ENCODE results near the gene SPDYE5. TPM values are rescaled to one million over a fixed set of nuclear protein-coding genes. Genes with fewer than 3 reads are reported as not detected.
"Not testable (repeated sequence)": the region's sequence is repeated elsewhere in the genome, so short reads cannot be mapped to it uniquely, and the experiment has no call there.

Gene SPDYE5, protein sequence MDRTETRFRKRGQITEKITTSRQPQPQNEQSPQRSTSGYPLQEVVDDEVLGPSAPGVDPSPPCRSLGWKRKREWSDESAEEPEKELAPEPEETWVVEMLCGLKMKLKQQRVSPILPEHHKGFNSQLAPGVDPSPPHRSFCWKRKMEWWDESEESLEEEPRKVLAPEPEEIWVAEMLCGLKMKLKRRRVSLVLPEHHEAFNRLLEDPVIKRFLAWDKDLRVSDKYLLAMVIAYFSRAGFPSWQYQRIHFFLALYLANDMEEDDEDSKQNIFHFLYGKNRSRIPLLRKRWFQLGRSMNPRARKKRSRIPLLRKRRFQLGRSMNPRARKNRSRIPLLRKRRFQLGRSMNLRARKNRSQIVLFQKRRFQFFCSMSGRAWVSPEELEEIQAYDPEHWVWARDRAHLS
- not detected in 2 replicates for total RNA-seq

DNA sequence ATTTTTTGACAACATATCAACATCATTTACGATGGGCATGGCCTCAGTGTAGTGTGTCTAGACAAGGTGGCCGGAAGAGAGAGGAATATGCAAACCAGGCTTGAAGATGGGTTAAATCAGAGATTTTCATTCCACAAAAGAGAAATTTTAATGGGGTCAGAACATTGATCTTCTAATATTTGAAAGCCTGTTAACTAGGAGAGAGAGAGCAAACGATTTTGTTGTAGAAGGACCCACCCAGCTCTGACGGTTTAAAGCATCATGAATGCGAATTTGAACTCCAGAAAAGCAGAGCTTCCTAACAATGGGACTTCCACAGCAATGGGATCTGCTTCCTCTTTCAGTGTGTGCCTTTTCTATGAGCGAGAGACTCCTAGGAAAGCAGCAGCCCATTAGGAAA is at the start of gene SPDYE5:
SPDYE5 (plus strand) TSS at position 301 of the 400 bp plus-strand sequence. CDS start 1,728 bp downstream, outside the sequence.
- intact Hi-C loops (cut with micrococcal nuclease) = not testable (repeated sequence)

DNA sequence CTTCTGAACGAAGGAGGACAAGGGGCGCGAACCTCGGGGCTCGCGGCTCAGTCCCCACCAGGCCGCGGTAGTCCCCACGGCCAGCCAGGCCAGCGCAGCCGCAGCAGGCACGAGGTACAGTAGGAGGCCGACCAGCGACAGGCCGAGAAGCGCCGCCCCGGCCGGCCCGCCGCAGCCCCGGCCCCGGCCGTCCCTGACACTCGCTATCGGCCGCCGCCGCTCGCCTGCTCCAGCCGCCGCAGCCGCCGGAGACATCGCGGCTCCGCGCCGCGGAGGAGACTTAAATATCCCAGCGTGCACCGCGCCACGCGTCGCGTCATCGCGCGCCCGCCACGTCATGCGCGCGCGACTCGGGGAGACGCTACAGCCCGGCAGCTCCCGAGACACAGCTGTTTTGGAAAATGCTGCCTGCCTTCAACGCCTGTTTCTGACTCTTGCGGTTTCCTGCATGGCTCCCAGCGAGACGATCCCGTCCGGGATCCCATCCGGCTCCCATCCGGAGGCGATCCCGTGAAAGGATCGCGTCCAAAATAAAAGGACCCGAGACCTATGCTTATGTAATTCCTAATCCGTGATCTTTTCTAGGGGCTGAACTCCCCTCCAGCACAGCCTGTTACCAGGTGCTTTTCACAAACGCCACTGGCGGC is 49.5 kb upstream of the SPDYE5 start:
- intact Hi-C loops (cut with micrococcal nuclease) = not testable (repeated sequence)

DNA sequence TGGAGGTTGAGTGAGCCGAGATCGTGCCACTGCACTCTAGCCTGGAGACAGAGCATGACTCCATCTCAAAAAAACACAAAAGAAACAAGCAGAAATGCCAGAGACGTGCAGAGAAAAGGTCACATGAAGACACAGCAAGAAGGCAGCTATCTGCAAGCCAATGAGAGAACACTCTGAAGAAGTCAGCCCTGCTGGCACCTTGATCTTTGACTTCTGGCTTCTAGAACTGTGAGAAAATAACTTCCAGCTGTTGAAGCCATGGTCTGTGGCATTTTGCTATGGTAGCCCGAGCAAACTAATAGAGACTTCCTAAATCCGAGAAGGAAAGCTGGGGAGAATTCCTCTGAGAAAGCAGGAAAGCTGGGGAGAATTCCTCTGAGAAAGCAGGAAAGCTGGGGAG is 42.2 kb upstream of the SPDYE5 start:
- intact Hi-C loops (cut with micrococcal nuclease) = not testable (repeated sequence)

DNA sequence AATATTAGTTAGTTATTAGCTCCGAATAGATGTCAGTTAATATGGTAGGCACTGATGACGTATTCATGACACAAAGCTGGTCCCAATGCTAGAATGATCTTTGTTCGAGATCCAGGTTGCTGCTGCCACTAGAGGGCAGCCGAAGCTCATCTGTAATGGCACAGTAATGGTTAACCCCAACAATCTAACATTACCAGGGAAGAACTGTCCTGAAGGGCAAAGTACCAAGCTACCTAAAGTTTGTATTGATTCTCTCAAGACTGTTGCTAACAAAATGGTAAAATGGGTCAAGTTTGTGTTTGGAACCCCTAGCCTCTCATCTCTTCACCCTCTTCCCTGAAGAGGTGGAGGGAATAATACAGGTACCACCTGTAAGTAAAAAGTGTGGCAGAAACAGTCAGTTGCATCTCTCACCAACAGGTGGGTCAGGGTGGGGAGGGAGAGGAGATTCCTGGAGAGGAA is 39.6 kb upstream of the SPDYE5 start:
- intact Hi-C loops (cut with micrococcal nuclease) = not testable (repeated sequence)

DNA sequence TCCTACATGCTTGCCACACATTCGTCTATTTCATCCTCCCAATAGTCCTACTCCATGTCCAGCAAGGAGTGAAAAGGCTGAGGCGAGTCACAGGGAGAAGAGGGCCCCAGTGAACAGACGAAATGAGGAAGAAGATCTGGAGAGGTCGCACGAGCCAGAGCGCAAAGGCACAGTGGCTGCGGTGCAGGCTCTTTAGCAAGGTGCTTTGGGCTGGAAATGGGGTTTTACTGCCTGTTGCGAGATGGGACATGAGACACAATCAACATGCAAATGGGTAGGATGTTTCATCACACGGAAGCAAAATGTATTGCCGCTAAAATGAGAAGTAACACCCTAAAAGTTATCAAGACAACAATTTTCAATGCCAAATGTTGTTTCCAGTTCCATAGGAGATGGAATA is 35.7 kb upstream of the SPDYE5 start:
- intact Hi-C loops (cut with micrococcal nuclease) = not testable (repeated sequence)

DNA sequence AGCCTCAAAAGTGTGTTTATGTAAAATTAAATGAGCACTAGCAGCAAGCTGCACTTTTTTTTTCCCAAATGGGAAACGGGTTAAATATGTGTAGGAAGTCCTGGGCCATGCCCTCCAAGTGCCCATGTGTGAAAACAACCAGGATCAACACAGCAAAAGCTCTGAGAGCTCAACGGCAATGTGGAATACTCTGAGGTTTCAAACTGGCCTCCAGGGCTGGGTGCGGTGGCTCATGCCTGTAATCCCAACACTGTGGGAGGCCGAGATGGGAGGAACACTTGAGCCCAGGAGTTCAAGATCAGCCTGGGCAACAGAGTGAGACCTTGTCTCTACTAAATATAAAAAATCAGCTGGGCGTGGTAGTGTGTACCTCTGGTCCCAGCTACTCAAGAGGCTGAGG is 34.1 kb upstream of the SPDYE5 start:
- intact Hi-C loops (cut with micrococcal nuclease) = not testable (repeated sequence)

DNA sequence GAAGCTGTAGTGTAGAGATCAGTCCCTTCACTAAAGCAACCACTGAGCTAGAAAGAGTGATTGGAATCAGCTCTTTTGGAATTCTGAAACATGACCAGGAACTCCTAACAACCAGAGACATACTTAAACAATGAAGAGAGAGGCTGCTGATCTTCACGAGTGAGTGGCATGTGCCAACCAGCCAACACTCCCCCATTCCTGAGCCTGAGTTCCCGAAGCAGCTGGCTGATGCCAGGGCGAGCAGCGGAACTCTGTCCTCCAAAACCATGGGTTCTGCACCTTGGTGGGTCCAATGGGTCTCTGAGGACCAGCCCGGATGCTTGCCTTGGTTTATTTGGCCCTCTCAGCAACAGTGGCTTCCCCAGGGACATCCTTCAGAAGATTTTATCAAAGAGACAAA is 31.6 kb upstream of the SPDYE5 start:
- intact Hi-C loops (cut with micrococcal nuclease) = not testable (repeated sequence)

DNA sequence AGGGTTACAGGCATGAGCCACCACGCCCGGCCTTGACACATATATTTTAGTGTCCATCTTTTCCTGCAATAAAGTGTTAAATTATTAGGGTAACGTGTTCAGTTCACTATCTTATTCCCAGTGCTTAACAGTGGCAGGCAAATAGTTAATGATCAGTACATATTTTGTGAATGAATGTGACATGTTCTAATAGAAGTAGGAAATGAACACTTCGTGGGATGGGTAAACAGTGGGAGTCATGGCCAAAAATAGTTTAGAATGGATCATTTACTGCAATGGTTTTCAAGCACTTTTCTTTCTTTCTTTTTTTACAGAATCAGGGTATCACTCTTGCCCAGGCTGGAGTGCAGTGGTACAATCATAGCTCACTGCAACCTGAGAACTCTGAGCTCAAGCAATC is 22.0 kb upstream of the SPDYE5 start:
- intact Hi-C loops (cut with micrococcal nuclease) = not testable (repeated sequence)

DNA sequence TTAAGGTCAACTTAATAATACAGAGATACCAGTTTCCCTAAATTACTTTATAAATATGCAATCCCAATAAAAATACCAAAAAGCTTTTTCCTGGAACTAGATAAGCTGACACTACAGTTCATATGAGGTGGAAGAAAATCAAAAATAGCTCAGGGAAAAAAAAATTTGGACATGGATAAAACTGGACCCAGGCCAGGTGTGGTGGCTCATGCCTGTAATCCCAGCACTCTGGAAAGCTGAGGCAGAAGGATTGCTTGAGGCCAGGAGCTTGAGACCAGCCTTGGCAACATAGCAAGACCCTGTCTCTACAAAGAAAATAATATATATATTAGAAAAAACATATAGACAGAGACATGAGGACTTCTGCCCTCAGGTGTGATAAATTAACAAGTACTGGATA is 14.7 kb upstream of the SPDYE5 start:
- intact Hi-C loops (cut with micrococcal nuclease) = not testable (repeated sequence)

DNA sequence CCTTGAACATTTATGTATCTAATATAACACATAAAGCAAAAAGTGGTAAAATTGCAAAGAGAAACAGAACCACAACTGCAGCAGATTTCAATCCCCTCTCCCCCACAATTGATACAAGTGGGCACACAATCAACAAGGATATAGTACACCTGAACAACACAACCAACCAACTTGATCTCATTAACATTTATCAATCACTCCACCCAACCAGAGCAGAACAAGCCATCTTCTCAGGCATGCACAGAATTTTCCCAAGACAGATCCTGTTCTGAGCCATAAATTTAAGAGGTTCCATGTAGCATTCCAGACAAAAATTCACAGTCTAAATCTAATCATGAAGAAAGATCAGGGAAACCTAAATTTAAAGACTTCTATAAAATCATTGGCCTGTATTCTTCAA is 11.8 kb upstream of the SPDYE5 start:
- intact Hi-C loops (cut with micrococcal nuclease) = not testable (repeated sequence)

DNA sequence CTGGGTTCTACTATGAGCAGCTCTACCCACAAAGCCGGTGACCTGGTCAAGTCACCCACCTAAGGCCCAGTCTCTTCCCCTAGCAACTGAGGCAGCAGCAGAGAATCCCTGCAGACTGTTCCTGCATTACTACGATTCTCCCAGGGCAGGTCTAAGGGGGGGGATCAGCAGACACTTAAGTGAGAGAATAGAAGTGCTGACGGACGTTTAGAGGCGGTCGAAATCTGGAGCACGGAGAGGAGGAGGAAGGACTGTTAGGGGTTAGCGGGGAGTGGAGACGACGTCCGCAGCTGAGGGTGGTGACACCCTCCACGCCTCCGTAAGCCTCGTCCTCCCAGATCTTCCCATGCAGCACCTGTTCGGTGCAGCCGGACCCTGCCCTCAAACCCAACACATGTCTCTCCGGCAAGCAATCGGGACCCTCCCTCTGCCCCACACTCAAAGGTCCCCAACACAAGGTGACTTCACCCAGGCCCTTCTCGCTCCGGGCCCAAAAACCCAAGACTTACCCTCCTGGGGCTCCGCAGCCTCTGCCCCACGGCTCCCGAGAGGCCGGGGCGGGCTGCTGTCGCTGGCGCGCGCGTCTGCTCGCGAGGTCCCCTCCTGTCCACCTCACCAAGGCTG is 6.7 kb upstream of the SPDYE5 start:
- intact Hi-C loops (cut with micrococcal nuclease) = not testable (repeated sequence)

DNA sequence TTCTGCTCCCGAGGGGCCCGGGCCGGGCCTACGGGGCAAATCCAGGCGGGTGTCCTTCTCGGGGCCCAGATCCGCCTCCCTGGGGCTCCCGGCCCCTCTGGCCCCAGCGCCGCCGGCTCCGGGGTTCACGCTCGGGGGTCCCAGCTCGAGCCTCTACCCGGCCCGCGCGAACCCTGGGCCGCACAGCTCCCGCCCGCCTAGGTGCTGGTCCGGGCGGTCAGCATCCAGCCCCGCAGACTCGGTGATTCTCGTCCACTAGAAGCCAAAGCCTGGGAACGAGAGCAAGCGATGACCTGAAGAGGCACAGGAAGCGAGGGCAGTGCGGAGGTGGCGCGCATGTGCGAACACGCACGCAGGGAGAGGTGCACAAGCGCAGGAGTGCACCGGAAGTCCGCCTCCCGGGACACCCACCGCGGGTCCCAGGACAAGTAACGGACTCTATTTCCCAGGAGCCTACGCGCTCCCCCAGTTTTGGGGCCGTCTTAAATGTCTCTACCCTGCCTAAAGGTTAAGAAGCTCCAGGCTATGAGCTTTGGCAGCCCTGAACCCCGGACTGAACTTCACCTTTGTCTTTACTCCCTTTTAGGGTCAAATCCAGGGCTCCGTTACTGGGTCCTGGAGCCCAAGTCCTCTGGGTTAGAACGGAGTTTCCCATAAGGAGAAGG is 6.0 kb upstream of the SPDYE5 start, which contains the start of gene POM121C:
POM121C (minus strand) TSS at position 321 of the 665 bp plus-strand sequence. CDS start 44,803 bp downstream, outside the sequence.
- intact Hi-C loops (cut with micrococcal nuclease) = not testable (repeated sequence)

DNA sequence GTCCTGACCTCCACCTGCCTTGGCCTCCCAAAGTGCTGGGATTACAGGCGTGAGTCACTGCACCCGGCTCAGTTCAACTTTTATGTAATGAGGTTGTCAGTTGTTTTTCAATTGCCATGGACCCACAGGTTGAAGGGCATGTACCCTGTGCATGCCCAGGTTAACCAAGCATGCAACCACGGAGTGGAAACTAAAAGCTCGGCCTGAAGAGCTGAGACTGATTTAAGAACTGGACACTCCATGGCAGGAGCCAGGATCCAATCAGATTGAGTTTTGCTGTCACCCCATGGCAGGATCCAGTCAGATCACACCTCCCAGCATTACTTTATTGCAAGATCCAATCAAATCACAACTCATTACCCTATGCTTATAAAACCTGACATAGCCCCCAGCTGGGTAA is 16.9 kb downstream of the SPDYE5 start:
- intact Hi-C loops (cut with micrococcal nuclease) = not testable (repeated sequence)

DNA sequence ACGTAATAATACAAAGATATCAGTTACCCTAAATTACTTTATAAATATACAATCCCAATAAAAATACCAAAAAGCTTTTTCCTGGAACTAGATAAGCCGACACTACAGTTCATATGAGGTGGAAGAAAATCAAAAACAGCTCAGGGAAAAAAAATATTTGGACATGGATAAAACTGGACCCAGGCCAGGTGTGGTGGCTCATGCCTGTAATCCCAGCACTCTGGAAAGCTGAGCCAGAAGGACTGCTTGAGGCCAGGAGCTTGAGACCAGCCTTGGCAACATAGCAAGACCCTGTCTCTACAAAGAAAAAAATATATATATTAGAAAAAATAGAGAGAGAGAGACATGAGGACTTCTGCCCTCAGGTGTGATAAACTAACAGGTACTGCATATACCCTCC is 26.7 kb downstream of the SPDYE5 start:
- intact Hi-C loops (cut with micrococcal nuclease) = not testable (repeated sequence)

DNA sequence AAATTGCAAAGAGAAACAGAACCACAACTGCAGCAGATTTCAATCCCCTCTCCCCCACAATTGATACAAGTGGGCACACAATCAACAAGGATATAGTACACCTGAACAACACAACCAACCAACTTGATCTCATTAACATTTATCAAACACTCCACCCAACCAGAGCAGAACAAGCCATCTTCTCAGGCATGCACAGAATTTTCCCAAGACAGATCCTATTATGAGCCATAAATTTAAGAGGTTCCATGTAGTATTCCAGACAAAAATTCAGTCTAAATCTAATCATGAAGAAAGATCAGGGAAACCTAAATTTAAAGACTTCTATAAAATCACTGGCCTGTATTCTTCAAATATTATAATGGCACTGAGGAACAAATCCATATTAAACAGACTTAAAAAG is 29.6 kb downstream of the SPDYE5 start:
- intact Hi-C loops (cut with micrococcal nuclease) = not testable (repeated sequence)

DNA sequence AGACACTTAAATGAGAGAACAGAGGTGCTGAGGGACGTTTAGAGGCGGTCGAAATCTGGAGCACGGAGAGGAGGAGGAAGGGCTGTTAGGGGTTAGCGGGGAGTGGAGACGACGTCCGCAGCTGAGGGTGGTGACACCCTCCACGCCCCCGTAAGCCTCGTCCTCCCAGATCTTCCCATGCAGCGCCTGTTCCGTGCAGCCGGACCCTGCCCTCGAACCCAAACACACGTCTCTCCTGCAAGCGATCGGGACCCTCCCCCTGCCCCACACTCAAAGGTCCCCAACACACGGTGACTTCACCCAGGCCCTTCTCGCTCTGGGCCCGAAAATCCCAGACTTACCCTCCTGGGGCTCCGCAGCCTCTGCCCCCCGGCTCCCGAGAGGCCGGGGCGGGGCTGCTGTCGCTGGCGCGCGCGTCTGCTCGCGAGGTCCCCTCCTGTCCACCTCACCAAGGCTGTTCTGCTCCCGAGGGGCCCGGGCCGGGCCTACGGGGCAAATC is 35.2 kb downstream of the SPDYE5 start:
- intact Hi-C loops (cut with micrococcal nuclease) = not testable (repeated sequence)

DNA sequence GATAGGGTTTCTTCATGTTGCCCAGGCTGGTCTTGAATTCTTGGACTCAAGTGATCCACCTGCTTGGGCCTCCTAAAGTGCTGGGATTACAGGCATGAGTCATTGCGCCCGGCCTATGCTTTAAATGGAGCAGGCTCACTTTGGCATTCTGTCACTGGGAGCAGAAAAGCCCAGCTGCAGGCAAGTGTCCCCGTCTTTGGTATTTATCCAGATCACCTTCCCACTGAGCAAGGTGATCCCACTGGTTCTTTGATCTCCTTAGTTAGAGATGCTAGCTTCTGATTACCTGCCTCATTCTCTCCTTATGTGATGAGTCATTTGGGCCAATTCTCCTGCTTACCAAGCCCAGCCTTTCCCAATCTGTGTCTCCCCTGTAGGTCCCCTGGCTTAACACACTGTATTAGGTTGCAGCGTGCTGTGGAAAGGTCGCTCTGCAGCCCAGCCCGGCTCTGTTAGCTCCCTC is 39.3 kb downstream of the SPDYE5 start:
- intact Hi-C loops (cut with micrococcal nuclease) = no loop called here

DNA sequence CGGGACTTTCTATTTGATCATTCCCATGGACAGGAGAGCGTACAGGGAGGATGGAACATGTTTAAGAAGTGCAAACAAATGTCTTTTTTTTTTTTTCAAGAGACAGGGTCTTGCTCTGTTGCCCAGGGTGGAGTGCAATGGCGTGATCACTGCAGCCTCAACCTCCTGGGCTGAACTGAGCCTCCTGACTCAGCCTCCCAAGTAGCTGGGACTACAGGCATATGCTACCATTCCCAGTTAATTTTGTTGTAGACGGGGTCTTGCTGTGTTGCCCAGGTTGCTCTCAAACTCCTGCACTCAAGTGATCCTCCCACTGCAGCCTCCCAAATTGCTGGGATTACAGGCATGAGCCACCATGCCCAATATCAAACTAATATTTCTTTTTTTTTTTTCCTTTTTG is 40.5 kb downstream of the SPDYE5 start:
- intact Hi-C loops (cut with micrococcal nuclease) = no loop called here

DNA sequence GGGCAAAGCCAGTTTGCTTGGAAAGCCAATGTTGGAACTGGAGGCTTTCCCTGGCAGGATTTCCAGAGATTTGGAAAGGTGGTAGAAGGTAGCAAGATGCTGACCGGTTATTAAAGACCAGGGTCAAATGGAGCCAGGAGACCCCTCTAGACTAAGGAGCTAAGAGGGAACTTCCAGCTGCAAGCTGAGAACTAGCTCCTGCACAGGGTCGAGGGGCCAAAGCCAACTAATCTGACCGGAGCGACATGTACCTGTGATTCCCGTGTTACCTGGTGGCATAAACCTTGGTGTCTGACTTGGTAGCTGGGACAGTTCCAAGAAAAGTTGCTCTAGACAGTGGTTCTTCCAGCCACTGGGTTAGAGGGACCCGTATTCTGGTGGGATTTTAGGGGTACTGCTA is 41.8 kb downstream of the SPDYE5 start:
- intact Hi-C loops (cut with micrococcal nuclease) = no loop called here

DNA sequence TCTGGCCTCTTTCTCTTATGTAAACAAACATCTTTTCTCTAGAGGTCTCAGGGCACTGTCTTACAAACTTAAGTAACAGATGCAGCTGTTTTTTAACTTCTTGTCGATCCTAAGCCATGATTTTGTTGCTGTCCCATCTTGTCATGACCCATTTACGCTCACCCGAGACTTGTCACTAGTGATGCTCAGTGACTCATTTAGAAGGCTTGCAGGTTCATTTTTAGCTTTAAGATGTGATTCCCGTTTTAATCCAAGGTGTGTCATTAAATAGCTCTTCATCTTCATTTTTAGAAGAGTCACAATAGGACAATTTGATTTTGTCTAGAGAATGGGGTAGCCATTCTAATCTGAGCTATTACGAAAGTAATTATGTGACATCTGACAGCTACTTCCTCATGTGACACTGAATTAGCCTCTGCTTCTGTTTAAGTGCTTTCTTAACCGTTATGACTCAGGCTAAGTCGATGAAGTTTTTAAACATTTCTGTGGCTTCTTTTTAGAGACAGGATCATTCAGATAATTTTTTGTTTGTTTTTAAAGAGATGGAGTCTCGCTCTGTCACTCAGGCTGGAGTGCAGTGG is 42.7 kb downstream of the SPDYE5 start:
- intact Hi-C loops (cut with micrococcal nuclease) = no loop called here

DNA sequence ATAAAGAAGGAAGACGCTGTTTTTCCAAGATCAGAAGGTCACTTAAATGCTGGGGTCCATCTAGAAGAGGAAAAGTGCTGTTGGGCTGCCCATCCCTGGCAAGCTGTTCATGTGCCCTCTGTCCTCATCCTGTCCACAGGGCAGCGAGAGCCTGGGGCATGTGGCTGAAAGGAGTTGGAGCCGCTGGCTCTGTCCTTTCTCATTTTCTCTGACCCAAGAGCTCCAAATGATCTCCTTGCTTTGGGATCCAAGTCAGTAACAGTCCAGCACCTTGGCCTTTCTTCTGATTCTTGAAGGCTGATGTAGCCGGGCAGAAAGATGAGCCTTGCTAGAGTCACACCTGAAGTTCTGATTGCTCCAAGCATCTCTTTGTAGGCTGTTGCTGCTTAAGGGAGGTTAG is 44.4 kb downstream of the SPDYE5 start:
- intact Hi-C loops (cut with micrococcal nuclease) = no loop called here
